ENCODE data around the gene ADD3.

ADD3 gene

DNA sequence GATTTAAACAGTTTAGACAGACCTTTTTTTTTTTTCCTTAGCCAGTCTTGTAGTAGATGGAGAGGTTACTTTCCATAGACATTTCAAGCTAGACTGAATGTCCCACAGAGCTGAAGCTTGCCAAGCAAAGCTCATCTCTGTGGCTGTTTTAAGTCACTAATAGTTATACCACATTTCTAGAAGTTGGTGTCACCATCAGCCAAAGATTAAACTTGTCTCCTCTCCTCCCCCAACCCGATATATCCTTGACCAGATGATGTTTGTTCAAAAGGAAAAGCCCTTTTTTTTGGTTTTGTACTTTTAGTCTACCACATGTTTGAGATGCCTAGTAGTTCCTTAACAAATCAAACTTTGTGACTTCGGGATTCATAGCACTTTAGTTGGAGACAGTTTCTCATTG is 66.1 kb downstream of the ADD3 start:
- no peak for DNase-seq (ENCODE audit: low read depth, low spot score)
- TF ChIP-seq, protein P1, sequence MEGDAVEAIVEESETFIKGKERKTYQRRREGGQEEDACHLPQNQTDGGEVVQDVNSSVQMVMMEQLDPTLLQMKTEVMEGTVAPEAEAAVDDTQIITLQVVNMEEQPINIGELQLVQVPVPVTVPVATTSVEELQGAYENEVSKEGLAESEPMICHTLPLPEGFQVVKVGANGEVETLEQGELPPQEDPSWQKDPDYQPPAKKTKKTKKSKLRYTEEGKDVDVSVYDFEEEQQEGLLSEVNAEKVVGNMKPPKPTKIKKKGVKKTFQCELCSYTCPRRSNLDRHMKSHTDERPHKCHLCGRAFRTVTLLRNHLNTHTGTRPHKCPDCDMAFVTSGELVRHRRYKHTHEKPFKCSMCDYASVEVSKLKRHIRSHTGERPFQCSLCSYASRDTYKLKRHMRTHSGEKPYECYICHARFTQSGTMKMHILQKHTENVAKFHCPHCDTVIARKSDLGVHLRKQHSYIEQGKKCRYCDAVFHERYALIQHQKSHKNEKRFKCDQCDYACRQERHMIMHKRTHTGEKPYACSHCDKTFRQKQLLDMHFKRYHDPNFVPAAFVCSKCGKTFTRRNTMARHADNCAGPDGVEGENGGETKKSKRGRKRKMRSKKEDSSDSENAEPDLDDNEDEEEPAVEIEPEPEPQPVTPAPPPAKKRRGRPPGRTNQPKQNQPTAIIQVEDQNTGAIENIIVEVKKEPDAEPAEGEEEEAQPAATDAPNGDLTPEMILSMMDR (IDR thresholded peaks at IDR 0.05; ENCODE audit: low read depth, low read length) = no peak
- no peak overlapping the region for H3K4me3 ChIP-seq (ENCODE audit: low read depth, low read length)
- in situ Hi-C loops (cut with HindIII; ENCODE audit: low sequenced_read_pairs) = no loop called here

DNA sequence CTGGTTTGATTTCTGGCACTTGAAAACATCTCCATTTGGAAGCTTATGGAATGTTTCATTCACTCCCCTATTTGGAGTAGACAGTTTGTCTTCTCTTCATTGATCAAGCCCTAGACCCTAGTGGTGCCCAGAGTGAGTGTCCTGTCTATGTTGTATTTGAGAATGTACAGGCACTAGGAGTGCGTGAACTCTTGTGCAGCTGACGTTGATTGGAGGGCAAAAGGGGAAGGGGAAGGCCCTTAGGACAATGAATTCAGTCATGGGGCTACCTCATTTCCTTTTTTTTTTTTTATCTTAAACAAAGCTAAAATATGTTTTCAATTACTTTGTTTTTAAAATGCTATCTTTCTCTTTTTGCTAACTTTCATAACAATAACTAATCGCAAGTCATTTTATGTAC is 66.5 kb downstream of the ADD3 start:
- in situ Hi-C loops (cut with HindIII; ENCODE audit: low sequenced_read_pairs) = no loop called here
- no peak for DNase-seq (ENCODE audit: low read depth, low spot score)
- H3K4me3 ChIP-seq (ENCODE audit: low read depth, low read length) = no peak overlapping the region
- TF ChIP-seq, protein P1 (IDR thresholded peaks at IDR 0.05; ENCODE audit: low read depth, low read length) = no peak

DNA sequence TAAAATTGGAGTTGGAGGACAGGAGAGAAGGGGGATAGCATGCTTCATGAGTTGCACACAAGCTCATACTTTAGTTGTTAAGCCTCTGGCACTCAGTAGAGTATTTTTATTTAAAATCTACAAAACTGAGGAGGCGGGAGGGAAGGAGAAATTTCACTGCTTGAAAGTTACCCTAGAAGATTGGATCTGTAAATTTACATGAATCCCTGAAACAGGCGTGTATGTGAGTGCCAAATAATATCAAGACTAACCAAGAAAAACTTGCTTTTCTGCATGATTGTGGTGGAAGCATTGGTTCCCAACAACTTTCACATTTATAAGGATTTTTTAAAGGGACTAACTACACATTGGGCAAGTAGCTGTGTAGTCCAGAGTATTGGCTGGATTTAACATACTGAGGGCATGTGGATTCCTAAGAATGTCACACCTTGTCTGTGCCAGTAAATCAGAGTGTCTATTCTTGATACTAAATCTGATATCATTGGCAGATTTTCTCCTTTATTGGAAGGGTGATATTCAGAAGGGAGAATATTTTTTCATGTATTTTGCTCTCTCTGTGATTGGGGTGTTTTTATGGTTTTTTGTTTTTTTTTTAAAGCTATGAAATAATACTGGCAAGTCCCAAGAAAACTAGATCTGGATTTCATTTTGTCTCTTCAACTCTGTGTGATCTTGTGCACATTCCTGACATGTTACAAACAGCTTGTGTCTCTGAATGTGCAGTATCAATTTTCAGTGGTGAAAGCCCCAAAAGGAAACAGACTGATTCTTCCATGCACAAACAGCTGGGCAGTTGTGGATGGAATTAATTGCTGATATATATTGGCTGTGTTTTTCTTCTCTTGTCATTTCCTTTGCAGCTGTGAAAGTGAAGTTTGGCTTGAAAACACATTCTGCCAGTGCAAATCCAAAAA is 67.2 kb downstream of the ADD3 start:
- in situ Hi-C loops (cut with HindIII; ENCODE audit: low sequenced_read_pairs) = no loop called here
- H3K4me3 ChIP-seq (ENCODE audit: low read depth, low read length) = no peak overlapping the region
- TF ChIP-seq, protein P1 (IDR thresholded peaks at IDR 0.05; ENCODE audit: low read depth, low read length) = no peak
- DNase-seq (ENCODE audit: low read depth, low spot score) = peak; percentile 84

DNA sequence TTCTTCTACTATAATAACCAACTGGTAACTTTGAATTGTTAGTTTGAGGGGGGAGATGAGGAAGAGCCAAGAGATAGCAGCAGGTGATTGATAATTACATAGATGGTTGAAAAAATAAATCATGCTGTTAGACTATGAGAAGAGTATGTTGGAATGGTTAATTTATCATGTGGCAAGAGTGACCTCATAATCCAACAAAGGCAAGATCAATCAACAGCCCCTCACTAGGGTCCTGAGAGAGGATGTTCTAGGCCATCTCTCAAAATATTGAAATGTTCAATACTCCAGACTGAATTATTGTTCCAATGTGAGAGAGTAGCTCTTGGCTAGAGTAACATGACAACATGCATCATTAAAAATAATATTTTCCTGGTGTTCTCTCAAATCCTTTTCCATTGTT is 67.9 kb downstream of the ADD3 start:
- no peak for DNase-seq (ENCODE audit: low read depth, low spot score)
- TF ChIP-seq, protein P1 (IDR thresholded peaks at IDR 0.05; ENCODE audit: low read depth, low read length) = no peak
- in situ Hi-C loops (cut with HindIII; ENCODE audit: low sequenced_read_pairs) = no loop called here
- H3K4me3 ChIP-seq (ENCODE audit: low read depth, low read length) = no peak overlapping the region

DNA sequence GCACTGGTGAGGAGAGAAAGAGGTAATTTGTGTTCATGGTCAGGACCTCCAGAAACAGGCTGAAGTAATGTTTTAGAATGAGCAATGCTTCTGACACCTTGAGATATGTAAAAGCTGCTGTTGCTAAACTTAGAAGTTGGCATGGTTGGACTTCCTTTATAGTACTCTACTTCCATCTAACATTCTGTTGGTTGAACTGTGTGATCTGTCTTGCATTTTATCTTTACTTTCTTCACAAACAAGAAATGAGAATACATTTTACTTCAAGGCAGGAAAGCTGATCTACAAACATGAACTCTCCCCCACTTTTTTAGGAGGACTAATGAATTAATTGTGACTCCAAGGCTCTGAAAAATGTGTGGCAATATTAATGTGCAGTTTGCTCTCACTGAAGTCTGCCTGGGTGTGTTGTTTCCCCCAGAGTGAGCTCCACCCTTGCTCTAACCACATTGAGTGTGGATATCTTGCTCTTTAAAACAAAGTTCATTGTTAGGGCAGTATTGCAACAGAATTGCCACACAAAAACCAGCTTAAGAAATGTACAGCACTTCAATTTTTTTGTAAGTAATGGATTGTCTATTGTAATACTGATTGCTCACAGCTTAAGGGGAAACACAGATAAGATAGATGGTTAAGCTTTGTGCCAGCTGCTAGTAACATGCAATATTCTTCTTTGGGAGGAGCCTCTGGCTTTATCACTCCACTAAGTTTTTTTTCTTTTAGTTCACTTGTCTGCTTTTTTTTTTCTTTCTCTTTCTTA is 69.0 kb downstream of the ADD3 start:
- in situ Hi-C loops (cut with HindIII; ENCODE audit: low sequenced_read_pairs) = no loop called here
- DNase-seq (ENCODE audit: low read depth, low spot score) = peak; percentile 82
- TF ChIP-seq, protein P1 (IDR thresholded peaks at IDR 0.05; ENCODE audit: low read depth, low read length) = no peak
- no peak overlapping the region for H3K4me3 ChIP-seq (ENCODE audit: low read depth, low read length)

DNA sequence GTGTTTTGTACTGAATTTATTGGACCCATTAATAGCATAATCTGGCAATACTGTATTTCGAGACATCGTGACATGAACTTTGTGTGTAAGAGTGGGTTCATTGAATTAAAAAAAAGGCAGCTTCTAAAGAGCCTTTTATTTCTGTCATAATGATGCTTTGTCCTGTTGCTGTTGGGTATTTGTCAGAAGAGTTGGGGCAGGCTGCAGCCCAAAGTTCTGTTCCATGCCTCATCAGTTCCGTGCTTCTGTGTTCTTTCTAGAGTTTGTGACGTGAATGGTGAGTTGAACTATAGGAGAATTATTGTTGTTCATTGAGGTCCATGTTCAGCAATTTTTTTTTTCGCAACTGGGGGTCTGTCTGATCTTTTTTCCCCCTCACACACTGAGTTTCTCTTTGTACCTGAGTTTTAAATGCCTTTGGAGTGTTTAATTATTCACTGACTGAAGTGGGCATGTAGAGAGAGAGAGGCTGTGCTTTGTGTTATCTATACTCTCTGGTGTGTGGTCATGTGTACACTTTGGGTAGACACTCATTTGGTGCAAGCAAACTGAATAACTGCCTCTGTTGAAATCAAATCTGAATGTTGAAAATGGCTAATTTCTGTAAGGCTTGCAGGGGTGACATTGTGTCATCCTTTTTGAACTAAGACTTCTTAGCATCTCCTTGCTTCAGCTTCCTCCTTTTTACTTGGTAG is 69.8 kb downstream of the ADD3 start:
- H3K4me3 ChIP-seq (ENCODE audit: low read depth, low read length) = no peak overlapping the region
- TF ChIP-seq, protein P1 (IDR thresholded peaks at IDR 0.05; ENCODE audit: low read depth, low read length) = no peak

More for the DNA sequence above, 69.8 kb downstream of the ADD3 start:
- in situ Hi-C loops (cut with HindIII; ENCODE audit: low sequenced_read_pairs) = no loop called here
- DNase-seq (ENCODE audit: low read depth, low spot score) = peak; percentile 17

All from astrocyte of the spinal cord (primary cell).